H9 (cell line): ENCODE data around the gene ZNF653. TPM values are rescaled to one million over a fixed set of nuclear protein-coding genes. Genes with fewer than 3 reads are reported as not detected.

ENCODE experiments used
- DNase-seq: peaks from one replicate; pipeline ENCODE4 v3.0.0-alpha.2; 2017
- H2AFZ ChIP-seq: one replicate; pipeline ENCODE4 v1.6.1; 2013; ENCODE audit warnings: mild to moderate bottlenecking, low read length, control low read depth, moderate library complexity
- H2AK5ac ChIP-seq: 2 replicates; pipeline ENCODE4 v1.6.1; 2013; ENCODE audit warnings: low read length, control low read depth, mixed read lengths; ENCODE audit not compliant: insufficient read length
- H2BK120ac ChIP-seq: one replicate; pipeline ENCODE4 v1.6.1; 2013; ENCODE audit warnings: low read depth, mild to moderate bottlenecking, low read length, control low read depth, inconsistent platforms; ENCODE audit not compliant: poor library complexity, severe bottlenecking
- H2BK12ac ChIP-seq: 2 replicates; pipeline ENCODE4 v1.6.1; 2013; ENCODE audit warnings: low read length, control low read depth, mixed read lengths, low read depth; ENCODE audit not compliant: insufficient read length
- H2BK15ac ChIP-seq: 2 replicates; pipeline ENCODE4 v1.6.1; 2013; ENCODE audit warnings: low read depth, low read length, control low read depth
- H2BK20ac ChIP-seq: one replicate; pipeline ENCODE4 v1.6.1; 2013; ENCODE audit warnings: low read depth, mild to moderate bottlenecking, low read length, control low read depth, inconsistent platforms; ENCODE audit not compliant: poor library complexity, severe bottlenecking
- H2BK5ac ChIP-seq: 2 replicates; pipeline ENCODE4 v1.6.1; 2013; ENCODE audit warnings: low read length, control low read depth, mixed read lengths; ENCODE audit not compliant: insufficient read length
- H3K14ac ChIP-seq: 2 replicates; pipeline ENCODE4 v1.6.1; 2013; ENCODE audit warnings: low read length, control low read depth; ENCODE audit not compliant: insufficient read depth
- H3K18ac ChIP-seq: 2 replicates; pipeline ENCODE4 v1.6.1; 2013; ENCODE audit warnings: low read depth, mild to moderate bottlenecking, mixed read lengths, low read length, control low read depth; ENCODE audit not compliant: insufficient read length
- H3K23ac ChIP-seq: 2 replicates; pipeline ENCODE4 v1.6.1; 2013; ENCODE audit warnings: low read length, control low read depth, mixed read lengths, low read depth; ENCODE audit not compliant: insufficient read length
- H3K23me2 ChIP-seq: 2 replicates; pipeline ENCODE4 v1.6.1; 2013; ENCODE audit warnings: low read depth, mild to moderate bottlenecking, mixed read lengths, low read length, control low read depth; ENCODE audit not compliant: insufficient read length, poor library complexity, severe bottlenecking
- H3K27ac ChIP-seq: 2 replicates; pipeline ENCODE4 v1.5.1; 2013; ENCODE audit warnings: low read length, control low read depth, mixed read lengths, low read depth; ENCODE audit not compliant: insufficient read length
- H3K27me3 ChIP-seq: 2 replicates; pipeline ENCODE4 v1.6.1; 2013; ENCODE audit warnings: low read length, control low read depth, inconsistent platforms; ENCODE audit not compliant: insufficient read depth
- H3K4ac ChIP-seq: 2 replicates; pipeline ENCODE4 v1.6.1; 2013; ENCODE audit warnings: low read depth, mild to moderate bottlenecking, control low read depth, inconsistent platforms, low read length, moderate library complexity
- H3K4me1 ChIP-seq: 2 replicates; pipeline ENCODE4 v1.6.1; 2013; ENCODE audit warnings: low read length, control low read depth, inconsistent platforms; ENCODE audit not compliant: insufficient read depth
- H3K4me2 ChIP-seq: 2 replicates; pipeline ENCODE4 v1.6.1; 2013; ENCODE audit warnings: low read length, control low read depth, mixed read lengths; ENCODE audit not compliant: insufficient read length, insufficient read depth
- H3K56ac ChIP-seq: 2 replicates; pipeline ENCODE4 v1.6.1; 2013; ENCODE audit warnings: low read depth, mild to moderate bottlenecking, mixed read lengths, low read length, control low read depth; ENCODE audit not compliant: insufficient read length
- H3K79me1 ChIP-seq: 2 replicates; pipeline ENCODE4 v1.6.1; 2013; ENCODE audit warnings: low read depth, mild to moderate bottlenecking, moderate library complexity, low read length, control low read depth, inconsistent platforms; ENCODE audit not compliant: insufficient read depth, poor library complexity, severe bottlenecking
- H3K79me2 ChIP-seq: 2 replicates; pipeline ENCODE4 v1.6.1; 2013; ENCODE audit warnings: low read length, control low read depth, inconsistent platforms; ENCODE audit not compliant: insufficient read depth
- H3K9ac ChIP-seq: 2 replicates; pipeline ENCODE4 v1.6.1; 2013; ENCODE audit warnings: low read length, control low read depth, mixed read lengths; ENCODE audit not compliant: insufficient read length; ENCODE audit errors: extremely low read depth
- H3K9me3 ChIP-seq: one replicate; pipeline ENCODE4 v1.6.1; 2013; ENCODE audit warnings: low read depth, low read length, inconsistent platforms; ENCODE audit not compliant: control insufficient read depth
- H3T11ph ChIP-seq: one replicate; pipeline ENCODE4 v1.6.1; 2013; ENCODE audit warnings: mild to moderate bottlenecking, low read length, control low read depth, inconsistent platforms
- H4K20me1 ChIP-seq: one replicate; pipeline ENCODE4 v1.6.1; 2013; ENCODE audit not compliant: control insufficient read depth, insufficient read length, insufficient read depth
- H4K5ac ChIP-seq: 2 replicates; pipeline ENCODE4 v1.6.1; 2013; ENCODE audit warnings: low read depth, mild to moderate bottlenecking, mixed read lengths, low read length, control low read depth; ENCODE audit not compliant: insufficient read length
- H4K8ac ChIP-seq: replicated peaks from 2 replicates; pipeline ENCODE4 v1.6.1; 2013; ENCODE audit warnings: low read length, control low read depth, mixed read lengths, low read depth; ENCODE audit not compliant: insufficient read length
- H4K91ac ChIP-seq: 2 replicates; pipeline ENCODE4 v1.6.1; 2013; ENCODE audit warnings: low read depth, mild to moderate bottlenecking, moderate library complexity, mixed read lengths, low read length, control low read depth; ENCODE audit not compliant: insufficient read length
- H3K27ac Mint-ChIP-seq, 3 experiments: 2 replicates in 2 of 3; 3 replicates in 1 of 3; pipeline ENCODE4 v1.8.0; 2020 to 2021; ENCODE audit warnings: mixed read lengths in 3 of 3, mild to moderate bottlenecking in 1 of 3, moderate library complexity in 1 of 3
- H3K27me3 Mint-ChIP-seq: 2 replicates; pipeline ENCODE4 v1.8.0; 2021; ENCODE audit warnings: low read depth, mild to moderate bottlenecking, moderate library complexity, mixed read lengths
- H3K36me3 Mint-ChIP-seq, 3 experiments: 2 replicates in 2 of 3; 3 replicates in 1 of 3; pipeline ENCODE4 v1.8.0; 2020 to 2021; ENCODE audit warnings: low read depth in 3 of 3, mixed read lengths in 3 of 3; ENCODE audit not compliant: insufficient read depth in 1 of 3
- H3K4me1 Mint-ChIP-seq, 2 experiments: 2 replicates each; pipeline ENCODE4 v1.8.0; 2020; ENCODE audit warnings: mixed read lengths in 2 of 2
- H3K4me3 Mint-ChIP-seq, 2 experiments: 2 replicates in 1 of 2; 3 replicates in 1 of 2; pipeline ENCODE4 v1.8.0; 2020 to 2021; ENCODE audit warnings: mild to moderate bottlenecking in 2 of 2, mixed read lengths in 2 of 2, moderate library complexity in 1 of 2
- H3K9me3 Mint-ChIP-seq, 2 experiments: 2 replicates in 1 of 2; 3 replicates in 1 of 2; pipeline ENCODE4 v1.8.0; 2020; ENCODE audit warnings: mild to moderate bottlenecking in 2 of 2, mixed read lengths in 2 of 2, moderate library complexity in 1 of 2
- CTCF ChIP-seq: fragments of 200-600 bp; sonication (generic); conservative IDR thresholded peaks from 3 replicates; pipeline ENCODE4 v1.8.0; 2021; ENCODE audit warnings: antibody characterized with exemption, mild to moderate bottlenecking
- WGBS: extraction: QIAGEN DNeasy Blood & Tissue Kit; methylation state at CpG from one replicate; pipeline ENCODE4 v1.1.7; 2013; ENCODE audit warnings: missing lambda C conversion rate, low lambda C conversion rate, mixed read lengths; ENCODE audit not compliant: insufficient read length; ENCODE audit errors: extremely low coverage; 5-methylcytosine and 5-hydroxymethylcytosine counted together
- total RNA-seq: library from RNA; stranded (reverse); gene quantifications from 2 replicates; pipeline ENCODE4 v1.2.1, GENCODE V29; 2021

The ZNF653 gene
- total RNA-seq, 1 experiment from 2014 or later: 11.6 TPM

GRCh38 chr19:11448923-11449554, 56.6 kb downstream of the ZNF653 start:
- Histone ChIP-seq H3K56ac (no peak overlapping the region), H2BK12ac (no peak overlapping the region), H3K27me3 (no peaks in the 10 kb centered on the region), H2AFZ (no peak overlapping the region), H3K4ac (no peak overlapping the region), H2BK20ac (no peak overlapping the region), H3K4me2 (no peak overlapping the region), H3K14ac (no peak overlapping the region; the same call in 1 of the 2 replicates), H3K9ac (no peak overlapping the region), H3K79me1 (no peaks in the 10 kb centered on the region), H3K23ac (no peak overlapping the region), H4K91ac (no peak overlapping the region), H2BK15ac (no peak overlapping the region), H2BK5ac (no peak overlapping the region), H3K79me2 (no peaks in the 10 kb centered on the region), H3K18ac (no peak overlapping the region), H4K8ac (no peak overlapping the region), H4K20me1 (no peaks in the 10 kb centered on the region), H3K23me2 (no peaks in the 10 kb centered on the region), H2AK5ac (no peak overlapping the region), H2BK120ac (no peak overlapping the region), H3K4me1 (no peaks in the 10 kb centered on the region), H3K27ac (no peak overlapping the region), H3T11ph (no peak overlapping the region), H4K5ac (no peak overlapping the region), H3K9me3 (no peaks in the 10 kb centered on the region)
- no peak for DNase-seq
- Mint-ChIP-seq H3K36me3 (peaks cover 9 to 43% (median 40%) of the 10 kb centered on the region in 3 experiments; a peak in 6 of 7 replicates), H3K4me1 (peaks cover 15 to 29% of the 10 kb centered on the region in 2 experiments), H3K9me3 (no peaks in the 10 kb centered on the region; a peak in 1 of 5 replicates), H3K27ac (no peak overlapping the region), H3K4me3 (no peak overlapping the region; a peak in 1 of 5 replicates), H3K27me3 (no peaks in the 10 kb centered on the region)
- no CpG with 5 or more reads among the region's 31 CpGs for WGBS
- TF ChIP-seq CTCF: no peak
